HL-60 (cell line): ENCODE measurements around the gene GRIK2.

Source experiments
- DNase-seq, 2 experiments: peaks; one replicate each; pipeline ENCODE4 v3.0.0-alpha.2; 2010 to 2020; ENCODE audit warnings: low read depth in 1 of 2, low spot score in 1 of 2
- H3K27ac ChIP-seq: fragments of 250-450 bp; sonication (Bioruptor Pico); replicated peaks from 2 replicates; pipeline ENCODE4 v1.5.1; 2020; ENCODE audit warnings: mild to moderate bottlenecking, moderate library complexity
- H3K27me3 ChIP-seq: fragments of 250-450 bp; sonication (Bioruptor Pico); 2 replicates; pipeline ENCODE4 v1.5.1; 2021; ENCODE audit warnings: mild to moderate bottlenecking, moderate library complexity; ENCODE audit not compliant: insufficient read depth, poor library complexity, severe bottlenecking
- H3K4me3 ChIP-seq: replicated peaks from 2 replicates; pipeline ENCODE4 v1.5.1; 2011; ENCODE audit warnings: mild to moderate bottlenecking, control low read depth, low read length; ENCODE audit not compliant: insufficient read depth
- GABPA ChIP-seq: IDR thresholded peaks from 2 replicates; pipeline ENCODE4 v1.6.1; 2012; ENCODE audit warnings: low read depth
- POLR2AphosphoS5 ChIP-seq: IDR thresholded peaks from 2 replicates; pipeline ENCODE4 v1.6.1; 2012; ENCODE audit warnings: low read depth
- SPI1 ChIP-seq: IDR thresholded peaks from 2 replicates; pipeline ENCODE4 v1.6.1; 2012; ENCODE audit warnings: low read depth, mild to moderate bottlenecking, borderline replicate concordance
- TF ChIP-seq, protein P1 (sequence below): IDR thresholded peaks from 2 replicates; pipeline ENCODE4 v1.6.1; 2012; ENCODE audit warnings: low read depth; ENCODE audit not compliant: insufficient replicate concordance
- TF ChIP-seq, protein P2 (sequence below): IDR thresholded peaks from one replicate; pipeline ENCODE4 v1.5.1; 2011; ENCODE audit warnings: low read length, control low read depth, inconsistent platforms; ENCODE audit not compliant: insufficient read depth

Gene GRIK2

GRCh38 chr6:101509536-101509935, 116.0 kb downstream of the GRIK2 start:
- TF ChIP-seq GABPA (no peak), POLR2AphosphoS5 (no peak), SPI1 (no peak)
- TF ChIP-seq, protein P1, sequence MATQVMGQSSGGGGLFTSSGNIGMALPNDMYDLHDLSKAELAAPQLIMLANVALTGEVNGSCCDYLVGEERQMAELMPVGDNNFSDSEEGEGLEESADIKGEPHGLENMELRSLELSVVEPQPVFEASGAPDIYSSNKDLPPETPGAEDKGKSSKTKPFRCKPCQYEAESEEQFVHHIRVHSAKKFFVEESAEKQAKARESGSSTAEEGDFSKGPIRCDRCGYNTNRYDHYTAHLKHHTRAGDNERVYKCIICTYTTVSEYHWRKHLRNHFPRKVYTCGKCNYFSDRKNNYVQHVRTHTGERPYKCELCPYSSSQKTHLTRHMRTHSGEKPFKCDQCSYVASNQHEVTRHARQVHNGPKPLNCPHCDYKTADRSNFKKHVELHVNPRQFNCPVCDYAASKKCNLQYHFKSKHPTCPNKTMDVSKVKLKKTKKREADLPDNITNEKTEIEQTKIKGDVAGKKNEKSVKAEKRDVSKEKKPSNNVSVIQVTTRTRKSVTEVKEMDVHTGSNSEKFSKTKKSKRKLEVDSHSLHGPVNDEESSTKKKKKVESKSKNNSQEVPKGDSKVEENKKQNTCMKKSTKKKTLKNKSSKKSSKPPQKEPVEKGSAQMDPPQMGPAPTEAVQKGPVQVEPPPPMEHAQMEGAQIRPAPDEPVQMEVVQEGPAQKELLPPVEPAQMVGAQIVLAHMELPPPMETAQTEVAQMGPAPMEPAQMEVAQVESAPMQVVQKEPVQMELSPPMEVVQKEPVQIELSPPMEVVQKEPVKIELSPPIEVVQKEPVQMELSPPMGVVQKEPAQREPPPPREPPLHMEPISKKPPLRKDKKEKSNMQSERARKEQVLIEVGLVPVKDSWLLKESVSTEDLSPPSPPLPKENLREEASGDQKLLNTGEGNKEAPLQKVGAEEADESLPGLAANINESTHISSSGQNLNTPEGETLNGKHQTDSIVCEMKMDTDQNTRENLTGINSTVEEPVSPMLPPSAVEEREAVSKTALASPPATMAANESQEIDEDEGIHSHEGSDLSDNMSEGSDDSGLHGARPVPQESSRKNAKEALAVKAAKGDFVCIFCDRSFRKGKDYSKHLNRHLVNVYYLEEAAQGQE: no peak
- TF ChIP-seq, protein P2, sequence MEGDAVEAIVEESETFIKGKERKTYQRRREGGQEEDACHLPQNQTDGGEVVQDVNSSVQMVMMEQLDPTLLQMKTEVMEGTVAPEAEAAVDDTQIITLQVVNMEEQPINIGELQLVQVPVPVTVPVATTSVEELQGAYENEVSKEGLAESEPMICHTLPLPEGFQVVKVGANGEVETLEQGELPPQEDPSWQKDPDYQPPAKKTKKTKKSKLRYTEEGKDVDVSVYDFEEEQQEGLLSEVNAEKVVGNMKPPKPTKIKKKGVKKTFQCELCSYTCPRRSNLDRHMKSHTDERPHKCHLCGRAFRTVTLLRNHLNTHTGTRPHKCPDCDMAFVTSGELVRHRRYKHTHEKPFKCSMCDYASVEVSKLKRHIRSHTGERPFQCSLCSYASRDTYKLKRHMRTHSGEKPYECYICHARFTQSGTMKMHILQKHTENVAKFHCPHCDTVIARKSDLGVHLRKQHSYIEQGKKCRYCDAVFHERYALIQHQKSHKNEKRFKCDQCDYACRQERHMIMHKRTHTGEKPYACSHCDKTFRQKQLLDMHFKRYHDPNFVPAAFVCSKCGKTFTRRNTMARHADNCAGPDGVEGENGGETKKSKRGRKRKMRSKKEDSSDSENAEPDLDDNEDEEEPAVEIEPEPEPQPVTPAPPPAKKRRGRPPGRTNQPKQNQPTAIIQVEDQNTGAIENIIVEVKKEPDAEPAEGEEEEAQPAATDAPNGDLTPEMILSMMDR: no peak
- H3K27ac ChIP-seq: no peak overlapping the region
- no peak overlapping the region for H3K4me3 ChIP-seq
- no peaks in the 10 kb centered on the region for H3K27me3 ChIP-seq
- DNase-seq: no peak

GRCh38 chr6:101513181-101513580, 119.7 kb downstream of the GRIK2 start:
- TF ChIP-seq, protein P1: no peak
- no peak for TF ChIP-seq SPI1
- TF ChIP-seq GABPA: no peak
- TF ChIP-seq, protein P2: no peak
- TF ChIP-seq POLR2AphosphoS5: no peak
- no peak for DNase-seq

GRCh38 chr6:101516578-101516977, 123.1 kb downstream of the GRIK2 start:
- no peak overlapping the region for H3K4me3 ChIP-seq
- TF ChIP-seq SPI1: no peak
- no peak for TF ChIP-seq GABPA
- TF ChIP-seq POLR2AphosphoS5: no peak
- TF ChIP-seq, protein P2: no peak
- DNase-seq: no peak
- no peak overlapping the region for H3K27ac ChIP-seq
- no peaks in the 10 kb centered on the region for H3K27me3 ChIP-seq

More at GRCh38 chr6:101513181-101513580, 119.7 kb downstream of the GRIK2 start:
- H3K27ac ChIP-seq: no peak overlapping the region
- H3K4me3 ChIP-seq: no peak overlapping the region
- no peaks in the 10 kb centered on the region for H3K27me3 ChIP-seq

- H3K4me3 ChIP-seq: no peak overlapping the region
- DNase-seq: no peak
- no peaks in the 10 kb centered on the region for H3K27me3 ChIP-seq
- TF ChIP-seq, protein P1: no peak
- TF ChIP-seq SPI1: no peak
- no peak for TF ChIP-seq POLR2AphosphoS5
- TF ChIP-seq, protein P2: no peak
- no peak for TF ChIP-seq GABPA
- no peak overlapping the region for H3K27ac ChIP-seq
Measured at GRCh38 chr6:101517632-101518031, 124.1 kb downstream of the GRIK2 start.
